Keratinocyte (primary cell): ENCODE measurements around the gene ITGA3.

ENCODE experiments used
- EZH2 ChIP-seq: IDR thresholded peaks from one replicate; pipeline ENCODE4 v1.6.1; 2012; ENCODE audit warnings: inconsistent platforms, mild to moderate bottlenecking, low read length, moderate library complexity
- TF ChIP-seq, protein P1 (sequence below), 3 experiments: IDR thresholded peaks in 1 of 3; conservative IDR thresholded peaks in 1 of 3; optimal IDR thresholded peaks in 1 of 3; 2 replicates in 2 of 3; 3 replicates in 1 of 3; pipeline versions ENCODE3 to v1.5.1; 2011; ENCODE audit warnings: low read length in 3 of 3, mild to moderate bottlenecking in 3 of 3, moderate library complexity in 2 of 3, control low read depth in 1 of 3, inconsistent platforms in 1 of 3; ENCODE audit not compliant: insufficient read depth in 2 of 3; ENCODE audit errors: extremely low read depth in 1 of 3

DNA sequence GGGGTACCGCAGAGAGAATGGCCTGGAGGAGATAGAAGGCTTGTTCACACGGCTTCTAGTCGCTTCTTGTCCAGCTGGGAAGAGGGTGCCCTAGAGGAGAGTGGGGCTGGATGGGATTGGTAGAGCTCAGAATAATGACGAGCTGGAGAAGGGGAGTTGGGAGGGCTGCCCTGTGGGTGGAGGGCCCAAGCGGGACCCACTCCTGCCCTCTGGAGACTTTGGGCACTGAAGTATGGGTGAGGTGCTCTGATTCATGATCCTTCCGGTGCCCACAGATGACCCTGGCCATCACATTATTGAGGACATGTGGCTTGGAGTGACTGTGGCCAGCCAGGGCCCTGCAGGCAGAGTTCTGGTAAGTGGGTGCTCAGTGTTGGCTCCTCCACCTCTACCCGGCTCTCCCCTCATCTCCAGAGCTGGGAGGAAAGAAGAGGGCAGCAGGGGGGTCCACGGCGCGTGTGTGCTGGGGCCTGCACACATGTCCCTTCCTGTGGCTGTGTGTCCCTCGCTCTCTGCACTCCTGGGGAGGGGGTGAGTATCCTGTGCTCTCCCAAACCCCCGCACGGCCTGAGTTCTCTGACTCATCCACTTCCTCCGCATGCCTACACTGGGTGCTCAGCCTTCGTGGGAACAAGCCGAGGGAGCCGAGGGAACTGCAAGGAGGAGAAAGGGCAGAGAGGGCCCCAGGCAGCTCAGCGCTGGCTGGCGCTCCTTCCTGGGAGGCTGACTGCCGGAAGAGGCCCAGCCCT, 8.5 kb downstream of the ITGA3 start:
- TF ChIP-seq, protein P1, sequence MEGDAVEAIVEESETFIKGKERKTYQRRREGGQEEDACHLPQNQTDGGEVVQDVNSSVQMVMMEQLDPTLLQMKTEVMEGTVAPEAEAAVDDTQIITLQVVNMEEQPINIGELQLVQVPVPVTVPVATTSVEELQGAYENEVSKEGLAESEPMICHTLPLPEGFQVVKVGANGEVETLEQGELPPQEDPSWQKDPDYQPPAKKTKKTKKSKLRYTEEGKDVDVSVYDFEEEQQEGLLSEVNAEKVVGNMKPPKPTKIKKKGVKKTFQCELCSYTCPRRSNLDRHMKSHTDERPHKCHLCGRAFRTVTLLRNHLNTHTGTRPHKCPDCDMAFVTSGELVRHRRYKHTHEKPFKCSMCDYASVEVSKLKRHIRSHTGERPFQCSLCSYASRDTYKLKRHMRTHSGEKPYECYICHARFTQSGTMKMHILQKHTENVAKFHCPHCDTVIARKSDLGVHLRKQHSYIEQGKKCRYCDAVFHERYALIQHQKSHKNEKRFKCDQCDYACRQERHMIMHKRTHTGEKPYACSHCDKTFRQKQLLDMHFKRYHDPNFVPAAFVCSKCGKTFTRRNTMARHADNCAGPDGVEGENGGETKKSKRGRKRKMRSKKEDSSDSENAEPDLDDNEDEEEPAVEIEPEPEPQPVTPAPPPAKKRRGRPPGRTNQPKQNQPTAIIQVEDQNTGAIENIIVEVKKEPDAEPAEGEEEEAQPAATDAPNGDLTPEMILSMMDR (optimal IDR thresholded peaks at IDR 0.05 in 1 of 3, IDR thresholded peaks at IDR 0.05 in 1 of 3, conservative IDR thresholded peaks at IDR 0.05 in 1 of 3; ENCODE audit: extremely low read depth in 1 of 3, insufficient read depth in 2 of 3, low read length in 3 of 3) = no peak
- no peak for TF ChIP-seq EZH2
